Choroid plexus epithelial cell (primary cell): Measurements from ENCODE around the gene NRXN3.

ENCODE experiments used
- DNase-seq: peaks from one replicate; pipeline ENCODE4 v3.0.0-alpha.2; 2010; ENCODE audit warnings: low read depth
- H3K4me3 ChIP-seq: 2 replicates; pipeline ENCODE4 v1.5.1; 2011; ENCODE audit warnings: low read depth, mild to moderate bottlenecking, control low read depth, low read length, moderate library complexity
- TF ChIP-seq, protein P1 (sequence below): conservative IDR thresholded peaks from 2 replicates; pipeline ENCODE4 v1.5.1; 2011; ENCODE audit warnings: low read depth, mild to moderate bottlenecking, control low read depth, inconsistent platforms, low read length, moderate library complexity

The NRXN3 gene

GRCh38 chr14:79373451-79373850 lies 1203.3 kb downstream of the NRXN3 start:
- no peak overlapping the region for H3K4me3 ChIP-seq
- DNase-seq, result no peak
- TF ChIP-seq, protein P1, sequence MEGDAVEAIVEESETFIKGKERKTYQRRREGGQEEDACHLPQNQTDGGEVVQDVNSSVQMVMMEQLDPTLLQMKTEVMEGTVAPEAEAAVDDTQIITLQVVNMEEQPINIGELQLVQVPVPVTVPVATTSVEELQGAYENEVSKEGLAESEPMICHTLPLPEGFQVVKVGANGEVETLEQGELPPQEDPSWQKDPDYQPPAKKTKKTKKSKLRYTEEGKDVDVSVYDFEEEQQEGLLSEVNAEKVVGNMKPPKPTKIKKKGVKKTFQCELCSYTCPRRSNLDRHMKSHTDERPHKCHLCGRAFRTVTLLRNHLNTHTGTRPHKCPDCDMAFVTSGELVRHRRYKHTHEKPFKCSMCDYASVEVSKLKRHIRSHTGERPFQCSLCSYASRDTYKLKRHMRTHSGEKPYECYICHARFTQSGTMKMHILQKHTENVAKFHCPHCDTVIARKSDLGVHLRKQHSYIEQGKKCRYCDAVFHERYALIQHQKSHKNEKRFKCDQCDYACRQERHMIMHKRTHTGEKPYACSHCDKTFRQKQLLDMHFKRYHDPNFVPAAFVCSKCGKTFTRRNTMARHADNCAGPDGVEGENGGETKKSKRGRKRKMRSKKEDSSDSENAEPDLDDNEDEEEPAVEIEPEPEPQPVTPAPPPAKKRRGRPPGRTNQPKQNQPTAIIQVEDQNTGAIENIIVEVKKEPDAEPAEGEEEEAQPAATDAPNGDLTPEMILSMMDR, result no peak

DNA sequence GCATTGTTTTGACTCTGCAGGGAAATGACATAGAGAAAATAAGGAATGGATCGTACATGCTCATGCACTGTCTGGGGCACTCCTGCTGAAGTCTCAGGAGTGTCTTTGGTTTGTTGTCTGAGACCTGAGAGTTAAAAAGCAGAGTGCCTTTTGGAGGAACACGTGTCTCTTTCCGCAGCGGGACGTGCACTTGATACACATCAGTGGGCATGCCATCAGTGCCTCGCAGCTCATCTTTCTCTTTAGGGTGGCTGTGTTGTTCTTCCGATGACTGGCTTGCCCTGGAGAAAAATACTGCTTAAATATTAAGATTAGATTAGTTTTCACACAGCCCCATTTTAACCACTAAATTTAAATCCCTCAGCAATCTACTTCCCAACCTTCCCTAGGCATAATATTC lies 1205.2 kb downstream of the NRXN3 start:
- H3K4me3 ChIP-seq, result no peak overlapping the region
- TF ChIP-seq, protein P1, result no peak
- DNase-seq, result no peak

DNA sequence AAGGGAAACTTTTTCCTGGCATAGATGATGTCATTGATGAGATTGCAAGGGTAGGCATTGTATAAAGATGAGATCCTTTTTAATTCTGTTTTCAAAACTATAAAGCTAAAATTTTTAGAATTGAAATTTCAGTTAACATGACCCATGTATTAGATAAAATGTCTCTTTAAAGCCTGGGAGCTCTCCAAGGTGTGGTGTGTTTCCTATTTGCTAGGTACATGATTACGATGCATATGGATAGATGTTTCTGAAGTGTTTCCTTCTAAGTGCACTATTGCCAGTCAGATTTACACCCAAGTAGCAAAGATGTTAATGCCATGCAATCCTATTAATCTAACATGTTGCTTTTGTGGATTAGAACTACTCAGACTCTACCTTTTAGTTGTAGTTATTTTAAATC lies 1206.4 kb downstream of the NRXN3 start:
- TF ChIP-seq, protein P1, result no peak
- no peak overlapping the region for H3K4me3 ChIP-seq
- peak; percentile 15 for DNase-seq

DNA sequence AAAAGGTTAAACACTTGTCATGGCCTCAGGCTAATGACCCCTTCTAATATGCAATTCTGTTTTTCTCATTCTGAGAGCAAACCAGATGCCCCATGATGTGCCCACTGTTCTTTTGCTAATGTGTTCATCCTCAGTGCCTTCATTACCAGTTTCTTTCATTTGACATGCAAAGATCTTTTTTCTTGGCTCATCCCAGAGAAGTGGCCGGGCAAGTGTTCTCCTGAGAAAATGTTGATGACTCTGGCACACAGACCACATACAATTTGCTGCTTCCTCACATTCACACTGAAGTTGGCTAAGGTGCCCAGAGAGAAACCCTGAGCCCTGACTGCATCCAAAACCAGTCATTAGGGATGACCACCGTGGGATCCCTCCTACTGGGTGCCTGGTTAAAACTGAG lies 1207.8 kb downstream of the NRXN3 start:
- no peak for DNase-seq
- H3K4me3 ChIP-seq, result no peak overlapping the region
- TF ChIP-seq, protein P1, result no peak

GRCh38 chr14:79379266-79379665 lies 1209.1 kb downstream of the NRXN3 start:
- no peak overlapping the region for H3K4me3 ChIP-seq
- no peak for DNase-seq
- TF ChIP-seq, protein P1, result no peak

DNA sequence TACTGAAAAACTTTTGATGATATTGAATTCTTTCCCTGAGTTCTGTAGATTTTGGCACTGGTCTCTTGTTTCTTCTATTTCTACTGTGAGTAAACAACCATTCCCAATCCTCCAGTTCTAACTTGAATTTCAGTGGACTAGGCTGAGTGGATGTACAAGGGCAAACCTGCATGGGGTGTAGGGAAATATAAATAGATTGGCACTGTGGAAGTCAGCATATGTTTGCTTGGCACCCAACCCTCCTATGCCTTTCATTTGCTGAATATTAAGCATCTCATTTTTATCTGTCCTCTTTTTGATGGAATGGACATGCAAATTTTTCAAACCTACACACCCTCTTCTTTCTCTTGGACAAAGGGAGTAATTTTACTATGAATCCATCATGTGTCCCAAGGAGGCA lies 1212.9 kb downstream of the NRXN3 start:
- TF ChIP-seq, protein P1, result no peak
- DNase-seq, result no peak
- H3K4me3 ChIP-seq, result no peak overlapping the region

DNA sequence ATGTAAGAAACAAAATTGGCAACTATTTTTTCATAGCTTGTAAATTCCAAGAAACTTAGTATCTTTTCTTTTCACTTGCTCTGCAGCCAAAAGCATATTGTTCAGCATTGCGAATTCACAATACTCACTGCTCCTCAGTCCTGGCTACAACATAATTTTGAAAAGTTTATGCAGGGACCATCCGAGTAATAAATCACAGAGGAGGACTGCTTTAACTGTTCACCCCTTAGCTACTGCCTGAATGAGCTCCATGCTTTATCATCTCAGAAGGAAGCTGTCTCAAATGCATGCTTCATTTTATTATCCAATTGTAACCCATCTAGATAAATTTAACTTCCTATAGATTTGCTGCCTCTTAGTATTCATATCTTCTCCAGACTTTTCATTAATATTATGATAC lies 1213.3 kb downstream of the NRXN3 start:
- TF ChIP-seq, protein P1, result no peak
- no peak overlapping the region for H3K4me3 ChIP-seq
- DNase-seq, result no peak
